ENCODE data around the gene CEPT1. TPM values are rescaled to one million over a fixed set of nuclear protein-coding genes. Genes with fewer than 3 reads are reported as not detected.

CEPT1 gene
- polyA plus RNA-seq, 1 donor from 2014 or later = 49.1 TPM

- no peaks in the 10 kb centered on the region for H3F3A ChIP-seq (ENCODE audit: insufficient read depth, low read length, poor library complexity, severe bottlenecking)
- no peak for TF ChIP-seq EP300 (conservative IDR thresholded peaks at IDR 0.05; ENCODE audit: poor library complexity, severe bottlenecking)
- TF ChIP-seq, protein P1, sequence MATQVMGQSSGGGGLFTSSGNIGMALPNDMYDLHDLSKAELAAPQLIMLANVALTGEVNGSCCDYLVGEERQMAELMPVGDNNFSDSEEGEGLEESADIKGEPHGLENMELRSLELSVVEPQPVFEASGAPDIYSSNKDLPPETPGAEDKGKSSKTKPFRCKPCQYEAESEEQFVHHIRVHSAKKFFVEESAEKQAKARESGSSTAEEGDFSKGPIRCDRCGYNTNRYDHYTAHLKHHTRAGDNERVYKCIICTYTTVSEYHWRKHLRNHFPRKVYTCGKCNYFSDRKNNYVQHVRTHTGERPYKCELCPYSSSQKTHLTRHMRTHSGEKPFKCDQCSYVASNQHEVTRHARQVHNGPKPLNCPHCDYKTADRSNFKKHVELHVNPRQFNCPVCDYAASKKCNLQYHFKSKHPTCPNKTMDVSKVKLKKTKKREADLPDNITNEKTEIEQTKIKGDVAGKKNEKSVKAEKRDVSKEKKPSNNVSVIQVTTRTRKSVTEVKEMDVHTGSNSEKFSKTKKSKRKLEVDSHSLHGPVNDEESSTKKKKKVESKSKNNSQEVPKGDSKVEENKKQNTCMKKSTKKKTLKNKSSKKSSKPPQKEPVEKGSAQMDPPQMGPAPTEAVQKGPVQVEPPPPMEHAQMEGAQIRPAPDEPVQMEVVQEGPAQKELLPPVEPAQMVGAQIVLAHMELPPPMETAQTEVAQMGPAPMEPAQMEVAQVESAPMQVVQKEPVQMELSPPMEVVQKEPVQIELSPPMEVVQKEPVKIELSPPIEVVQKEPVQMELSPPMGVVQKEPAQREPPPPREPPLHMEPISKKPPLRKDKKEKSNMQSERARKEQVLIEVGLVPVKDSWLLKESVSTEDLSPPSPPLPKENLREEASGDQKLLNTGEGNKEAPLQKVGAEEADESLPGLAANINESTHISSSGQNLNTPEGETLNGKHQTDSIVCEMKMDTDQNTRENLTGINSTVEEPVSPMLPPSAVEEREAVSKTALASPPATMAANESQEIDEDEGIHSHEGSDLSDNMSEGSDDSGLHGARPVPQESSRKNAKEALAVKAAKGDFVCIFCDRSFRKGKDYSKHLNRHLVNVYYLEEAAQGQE (IDR thresholded peaks at IDR 0.05; ENCODE audit: borderline replicate concordance) = no peak
- no peak for TF ChIP-seq TAF1 (IDR thresholded peaks at IDR 0.05; ENCODE audit: low read depth)
- TF ChIP-seq SMC3 (conservative IDR thresholded peaks at IDR 0.05; ENCODE audit: poor library complexity) = no peak
- no peak for TF ChIP-seq EZH2 (IDR thresholded peaks at IDR 0.05; ENCODE audit: borderline replicate concordance, insufficient read depth, low read length, poor library complexity, severe bottlenecking)
- TF ChIP-seq CTCF (IDR thresholded peaks at IDR 0.05; ENCODE audit: poor library complexity, severe bottlenecking) = no peak
- TF ChIP-seq POLR2AphosphoS5 (IDR thresholded peaks at IDR 0.05) = no peak
- no peak for TF ChIP-seq RAD21 (conservative IDR thresholded peaks at IDR 0.05)
- no peak for TF ChIP-seq MXI1 (conservative IDR thresholded peaks at IDR 0.05; ENCODE audit: poor library complexity, severe bottlenecking)
- H3K9ac ChIP-seq (ENCODE audit: low read length) = no peak overlapping the region
- no peaks in the 10 kb centered on the region for H4K20me1 ChIP-seq (ENCODE audit: insufficient read depth)
- no peaks in the 10 kb centered on the region for H3K27me3 ChIP-seq (ENCODE audit: insufficient read depth, low read depth, low read length)
- H2AFZ ChIP-seq (ENCODE audit: low read depth, low read length) = no peak overlapping the region
- H3K4me2 ChIP-seq (ENCODE audit: low read length) = no peak overlapping the region
- no peaks in the 10 kb centered on the region for H3K9me2 ChIP-seq (ENCODE audit: insufficient read depth, low read length)
- no peaks in the 10 kb centered on the region for H3K79me2 ChIP-seq (replicated peaks; ENCODE audit: insufficient read depth, low read length)
- H3K4me3 ChIP-seq (ENCODE audit: low read length) = no peak overlapping the region
- H3K36me3 ChIP-seq (ENCODE audit: insufficient read depth, low read length) = peaks cover 6% of the 10 kb centered on the region
- no peak overlapping the region for H3K27ac ChIP-seq (ENCODE audit: low read length)
- no peaks in the 10 kb centered on the region for H3K9me3 ChIP-seq (ENCODE audit: low read length)
Measured at GRCh38 chr1:111183308-111184069, 43.5 kb downstream of the CEPT1 start.

DNA sequence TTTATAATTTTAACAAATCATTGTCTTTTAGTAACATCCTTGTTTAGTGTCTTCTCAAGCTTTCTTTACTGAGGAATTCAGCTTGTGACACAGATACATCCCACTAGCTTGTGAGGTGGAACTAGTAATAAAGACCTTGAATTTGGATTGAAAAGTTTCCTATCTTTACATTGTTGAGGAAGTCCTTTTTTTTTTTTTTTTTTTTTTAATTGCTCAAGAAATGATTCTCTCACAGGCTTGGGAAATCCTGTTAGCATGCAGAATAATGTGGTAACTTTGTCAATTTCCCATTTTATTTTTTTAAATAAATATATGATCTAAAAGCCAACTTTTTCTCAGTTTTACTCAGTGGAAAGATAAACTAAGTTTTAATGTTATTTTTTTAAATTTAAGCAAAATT lies 44.6 kb downstream of the CEPT1 start:
- no peak for TF ChIP-seq SMC3 (conservative IDR thresholded peaks at IDR 0.05; ENCODE audit: poor library complexity)
- TF ChIP-seq CTCF (IDR thresholded peaks at IDR 0.05; ENCODE audit: poor library complexity, severe bottlenecking) = no peak
- TF ChIP-seq TAF1 (IDR thresholded peaks at IDR 0.05; ENCODE audit: low read depth) = no peak
- TF ChIP-seq POLR2AphosphoS5 (IDR thresholded peaks at IDR 0.05) = no peak
- TF ChIP-seq RAD21 (conservative IDR thresholded peaks at IDR 0.05) = no peak
- no peak for TF ChIP-seq MXI1 (conservative IDR thresholded peaks at IDR 0.05; ENCODE audit: poor library complexity, severe bottlenecking)
- TF ChIP-seq EZH2 (IDR thresholded peaks at IDR 0.05; ENCODE audit: borderline replicate concordance, insufficient read depth, low read length, poor library complexity, severe bottlenecking) = no peak
- TF ChIP-seq, protein P1 (IDR thresholded peaks at IDR 0.05; ENCODE audit: borderline replicate concordance) = no peak
- no peak for TF ChIP-seq EP300 (conservative IDR thresholded peaks at IDR 0.05; ENCODE audit: poor library complexity, severe bottlenecking)
- H3K9me2 ChIP-seq (ENCODE audit: insufficient read depth, low read length) = no peaks in the 10 kb centered on the region
- H4K20me1 ChIP-seq (ENCODE audit: insufficient read depth) = no peaks in the 10 kb centered on the region
- H3K4me2 ChIP-seq (ENCODE audit: low read length) = no peak overlapping the region
- no peak overlapping the region for H2AFZ ChIP-seq (ENCODE audit: low read depth, low read length)
- H3K79me2 ChIP-seq (replicated peaks; ENCODE audit: insufficient read depth, low read length) = no peaks in the 10 kb centered on the region
- no peak overlapping the region for H3K9ac ChIP-seq (ENCODE audit: low read length)
- no peak overlapping the region for H3K4me3 ChIP-seq (ENCODE audit: low read length)
- peaks cover 6% of the 10 kb centered on the region for H3K36me3 ChIP-seq (ENCODE audit: insufficient read depth, low read length)
- H3K27ac ChIP-seq (ENCODE audit: low read length) = no peak overlapping the region
- H3F3A ChIP-seq (ENCODE audit: insufficient read depth, low read length, poor library complexity, severe bottlenecking) = no peaks in the 10 kb centered on the region
- no peaks in the 10 kb centered on the region for H3K27me3 ChIP-seq (ENCODE audit: insufficient read depth, low read depth, low read length)
- H3K9me3 ChIP-seq (ENCODE audit: low read length) = no peaks in the 10 kb centered on the region
